Measurements from ENCODE around the gene ALDH4A1.
"Not testable (repeated sequence)": the region's sequence is repeated elsewhere in the genome, so short reads cannot be mapped to it uniquely, and the experiment has no call there.

Gene ALDH4A1

DNA sequence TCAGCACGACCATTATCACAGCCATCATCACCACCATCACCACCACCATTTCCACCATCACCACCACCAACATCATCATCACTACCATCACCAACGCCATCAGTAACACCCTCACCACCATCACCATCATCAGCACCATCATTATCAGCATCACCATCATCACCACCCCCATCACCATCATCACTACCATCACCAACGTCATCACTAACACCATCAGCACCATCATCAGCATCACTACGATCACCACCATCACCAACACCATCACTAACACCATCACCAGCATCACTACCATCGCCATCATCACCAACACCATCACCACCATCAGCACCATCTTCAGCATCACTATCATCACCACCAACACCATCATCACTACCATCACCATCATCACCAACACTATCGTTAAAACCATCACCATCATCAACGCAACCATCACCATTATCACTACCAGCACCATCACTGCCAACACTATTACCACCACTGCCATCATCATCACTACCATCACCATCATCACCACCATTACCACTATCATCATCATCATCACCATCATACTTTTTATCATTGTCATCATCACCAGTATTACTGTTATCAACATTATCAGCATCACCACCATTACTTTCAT lies 44.2 kb downstream of the ALDH4A1 start:
- DNase-seq (ENCODE audit: low spot score) = no peak

DNA sequence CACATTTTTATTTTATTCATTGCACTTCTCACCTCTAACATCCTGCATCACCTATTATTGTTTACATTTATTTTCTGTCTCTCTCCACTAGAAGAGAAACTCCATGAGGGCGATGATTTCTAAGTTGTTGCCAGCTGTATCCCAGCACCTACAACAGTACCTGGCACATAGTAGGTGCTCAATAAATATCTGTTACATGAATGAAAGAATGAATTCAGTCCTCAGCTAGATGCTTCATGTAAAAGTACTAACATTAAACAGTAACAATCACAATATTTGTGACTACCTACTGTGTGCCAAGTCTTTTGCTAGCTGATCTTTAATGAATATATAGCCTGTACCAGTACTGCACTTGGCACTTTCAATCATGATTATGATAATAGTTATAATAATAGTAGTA lies 45.9 kb downstream of the ALDH4A1 start:
- DNase-seq (ENCODE audit: low spot score) = no peak

DNA sequence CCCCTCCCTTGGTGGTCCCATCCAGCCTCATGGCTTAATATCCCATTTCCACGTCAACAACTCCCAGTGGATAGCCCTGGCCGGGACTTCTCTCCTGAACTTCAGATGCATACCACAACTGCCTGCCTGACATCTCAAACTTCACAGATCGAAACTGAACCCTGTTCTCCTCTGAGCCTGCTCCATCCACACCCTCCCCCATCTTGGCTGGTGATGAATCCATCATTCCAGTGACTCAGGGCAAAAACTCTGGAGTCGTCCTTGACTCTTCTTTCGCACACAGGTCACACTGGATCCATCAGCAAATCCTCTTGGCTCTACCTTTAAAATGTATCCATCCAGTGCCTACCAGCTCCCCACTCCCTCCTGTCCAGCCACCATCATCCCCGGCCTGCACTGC lies 46.8 kb downstream of the ALDH4A1 start:
- DNase-seq (ENCODE audit: low spot score) = no peak

DNA sequence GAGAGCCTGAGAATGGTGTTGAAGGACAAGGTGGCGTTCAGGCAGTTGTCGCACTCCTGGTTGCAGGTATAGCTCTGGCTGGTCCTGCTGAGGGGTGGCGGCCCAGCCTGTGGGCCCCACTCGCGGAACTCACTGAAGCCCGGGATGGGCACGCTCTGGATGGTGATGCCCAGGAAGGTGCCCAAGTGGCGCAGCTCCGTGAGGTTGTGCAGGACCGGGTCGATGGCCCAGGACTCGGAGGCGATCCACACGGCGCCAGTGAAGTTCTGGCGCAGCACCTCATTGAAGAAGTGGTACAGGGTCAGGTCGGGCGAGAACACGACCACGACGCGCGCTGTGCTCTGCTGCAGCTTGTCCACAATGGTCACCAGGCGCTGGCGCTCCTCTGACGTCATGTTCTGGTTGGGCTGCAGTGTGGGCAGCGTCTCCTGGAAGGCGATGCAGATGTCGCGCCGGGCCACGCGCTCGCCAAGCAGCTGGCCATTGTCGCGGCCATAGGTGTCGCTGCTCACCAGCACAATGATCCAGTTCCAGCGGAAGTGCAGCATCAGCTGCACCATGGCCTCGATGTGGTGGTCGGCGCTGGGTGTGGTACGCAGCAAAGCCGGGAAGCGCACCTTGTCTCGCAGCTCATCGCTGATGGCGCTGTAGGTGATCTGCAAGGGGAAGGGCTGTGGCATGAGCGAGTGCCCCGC lies 47.9 kb downstream of the ALDH4A1 start:
- DNase-seq (ENCODE audit: low spot score) = no peak

DNA sequence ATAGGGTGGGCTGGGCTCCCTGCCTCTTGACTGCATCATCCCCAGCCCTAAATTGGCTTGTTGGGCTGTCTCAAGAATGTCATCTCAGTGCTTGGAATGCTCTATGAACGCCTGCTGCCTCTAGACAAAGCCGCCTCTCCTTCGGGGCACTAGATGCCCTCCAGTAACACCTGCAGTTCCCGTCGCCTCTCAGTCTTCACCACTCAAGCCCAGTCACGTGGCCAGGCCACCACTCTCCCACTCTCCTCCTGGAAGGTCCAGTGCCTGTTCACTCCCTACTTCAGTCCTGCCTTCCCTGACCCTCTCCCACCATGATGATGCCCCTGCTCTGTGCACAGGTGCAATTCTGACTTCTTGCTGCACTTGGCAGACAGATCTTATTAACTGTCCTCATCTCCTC lies 49.9 kb downstream of the ALDH4A1 start:
- no peak for DNase-seq (ENCODE audit: low spot score)

DNA sequence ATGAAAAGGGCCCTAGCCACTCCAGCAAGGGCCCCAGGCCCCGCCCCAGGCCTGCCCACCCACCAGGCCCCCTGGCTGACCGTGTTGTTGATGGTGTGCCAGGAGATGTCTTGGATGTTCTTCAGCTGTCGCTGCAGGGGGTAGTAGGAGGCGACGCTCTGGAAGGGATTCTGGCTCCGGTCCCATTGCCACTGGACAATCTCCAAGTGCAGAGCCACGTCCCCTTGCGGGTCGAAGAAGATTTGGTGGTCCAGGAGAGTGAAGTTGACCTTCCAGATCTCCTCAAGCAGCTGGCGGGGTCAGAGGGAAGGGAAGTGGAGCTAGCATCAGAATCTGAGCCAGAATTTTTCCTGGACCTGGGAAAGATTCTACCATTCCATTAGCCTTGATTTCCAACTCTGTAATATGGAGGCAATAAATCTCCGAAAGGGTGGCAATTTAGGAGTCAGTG lies 53.1 kb downstream of the ALDH4A1 start:
- no peak for DNase-seq (ENCODE audit: low spot score)

DNA sequence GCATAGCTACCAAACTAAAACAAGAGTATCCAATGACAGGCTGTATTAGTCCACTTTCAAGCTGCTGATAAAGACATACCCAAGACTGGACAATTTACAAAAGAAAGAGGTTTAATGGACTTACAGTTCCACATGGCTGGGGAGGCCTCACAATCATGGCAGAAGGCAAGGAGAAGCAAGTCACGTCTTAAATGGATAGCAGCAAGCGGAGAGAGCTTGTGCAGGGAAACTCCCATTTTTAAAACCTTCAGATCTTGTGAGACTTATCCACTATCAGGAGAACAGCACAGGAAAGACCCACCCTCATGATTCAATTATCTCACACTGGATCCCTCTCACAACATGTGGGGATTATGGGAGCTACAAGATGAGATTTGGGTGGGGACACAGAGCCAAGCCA lies 54.6 kb downstream of the ALDH4A1 start:
- not testable (repeated sequence) for DNase-seq (ENCODE audit: low spot score)

DNA sequence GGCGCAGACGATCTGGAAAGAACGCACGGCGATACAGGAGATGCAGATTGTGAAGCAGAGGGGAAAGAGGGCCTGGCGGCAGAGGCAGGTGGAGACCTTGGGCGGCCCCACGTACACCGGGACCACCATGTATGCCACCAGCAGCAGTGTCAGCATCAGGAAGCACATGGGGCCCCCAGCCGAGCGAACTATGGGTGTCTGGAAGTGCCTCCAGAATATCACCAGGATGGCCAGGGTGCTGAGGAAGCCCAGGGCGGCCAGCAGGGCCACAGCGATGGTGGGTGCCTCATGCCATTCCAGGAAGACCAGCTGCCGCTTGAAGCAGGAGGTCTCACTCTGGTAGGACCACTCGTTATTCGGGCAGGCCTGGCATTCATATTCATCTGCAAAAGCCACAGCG lies 62.2 kb downstream of the ALDH4A1 start:
- DNase-seq (ENCODE audit: low spot score) = no peak

DNA sequence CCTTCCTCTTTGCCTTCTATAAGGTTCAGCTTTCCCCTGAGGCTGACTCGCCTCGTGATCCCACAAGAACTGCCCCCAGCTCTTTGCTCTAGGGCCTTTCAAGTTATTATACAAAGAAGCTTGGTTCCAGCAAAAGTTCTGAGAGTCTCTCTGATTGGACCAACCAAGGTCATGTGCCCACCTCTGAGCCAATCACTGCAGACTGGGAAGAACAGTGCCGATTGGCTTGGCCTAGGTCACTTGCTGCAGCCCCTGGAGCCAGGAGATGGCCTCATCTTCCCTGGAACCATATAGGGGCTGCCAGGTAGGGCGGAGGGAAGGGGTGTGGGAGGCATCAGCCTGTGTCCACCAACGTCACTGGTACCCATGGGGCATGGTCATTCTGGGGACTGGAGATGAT lies 65.7 kb downstream of the ALDH4A1 start:
- DNase-seq (ENCODE audit: low spot score) = no peak

DNA sequence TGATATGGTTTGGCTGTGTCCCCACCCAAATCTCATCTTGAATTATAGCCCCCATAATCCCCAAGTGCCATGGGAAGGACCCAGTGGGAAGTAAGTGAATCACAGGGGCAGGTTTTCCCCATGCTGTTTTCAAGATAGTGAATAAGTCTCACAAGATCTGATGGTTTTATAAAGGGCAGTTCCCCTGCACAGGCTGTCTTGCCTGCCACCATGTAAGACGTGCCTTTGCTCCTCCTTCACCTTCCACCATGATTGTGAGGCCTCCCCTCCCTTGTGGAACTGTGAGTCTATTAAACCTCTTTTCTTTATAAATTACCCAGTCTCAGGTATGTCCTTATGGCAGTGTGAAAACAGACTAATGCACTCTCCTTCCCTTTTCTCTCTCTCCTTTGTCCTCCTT lies 70.0 kb downstream of the ALDH4A1 start:
- not testable (repeated sequence) for DNase-seq (ENCODE audit: low spot score)

DNA sequence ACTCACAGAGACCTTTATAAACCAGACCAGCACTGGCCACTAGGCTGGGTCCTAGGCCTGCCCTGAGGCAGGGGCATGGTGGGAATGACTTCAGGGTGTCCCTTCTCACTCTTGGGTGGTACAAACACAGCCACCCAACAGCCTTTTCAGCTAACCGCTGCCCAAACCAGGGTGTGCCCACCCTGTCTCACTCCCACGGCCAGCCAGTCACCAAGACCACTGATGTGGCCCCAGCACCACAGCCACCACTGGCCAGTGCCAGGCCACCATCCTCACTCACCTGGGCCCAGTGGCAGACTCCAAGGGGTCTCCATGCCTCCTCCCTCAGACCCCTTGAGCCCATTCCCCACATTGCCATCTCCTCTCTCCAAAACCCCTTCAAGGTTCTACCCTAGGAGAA lies 70.7 kb downstream of the ALDH4A1 start:
- no peak for DNase-seq (ENCODE audit: low spot score)

DNA sequence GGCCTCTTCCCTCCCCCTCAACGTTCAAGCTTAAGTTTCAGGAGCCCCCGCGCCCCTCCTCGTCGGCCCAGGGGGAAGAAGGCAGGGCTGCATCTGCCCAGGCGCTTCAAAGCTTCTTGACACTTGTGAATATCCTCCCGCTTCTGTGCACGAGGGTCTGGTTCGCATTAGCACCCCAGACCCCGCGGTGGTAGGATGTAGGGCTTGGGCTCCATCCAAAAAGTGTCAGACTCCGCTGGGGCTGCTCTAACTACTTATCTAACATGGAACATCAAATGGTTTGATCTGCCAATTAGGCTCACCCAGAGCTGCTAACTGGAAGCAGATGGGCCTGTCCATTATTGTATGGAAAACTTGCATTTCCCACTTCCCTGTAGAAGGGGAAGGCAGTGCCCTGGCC lies 71.8 kb downstream of the ALDH4A1 start:
- DNase-seq (ENCODE audit: low spot score) = peak; percentile 76

DNA sequence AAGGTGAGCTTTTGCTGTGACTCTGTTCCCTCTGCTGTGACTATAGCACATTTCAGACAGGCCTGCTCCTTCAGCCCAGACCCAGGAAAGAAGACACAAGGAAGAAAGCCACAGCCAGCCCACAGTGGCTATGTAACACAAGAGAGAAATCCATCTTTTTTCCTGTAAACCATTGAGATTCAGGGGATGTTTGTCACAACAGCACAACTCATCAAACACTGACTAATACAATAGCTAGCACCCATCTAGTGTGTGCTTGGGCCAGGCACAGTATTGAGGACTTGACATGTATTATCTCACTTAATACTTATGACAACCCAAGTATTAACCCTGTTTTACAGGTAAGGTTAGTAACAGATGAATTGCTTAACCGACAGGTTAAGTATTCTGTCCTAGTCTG lies 72.7 kb downstream of the ALDH4A1 start:
- DNase-seq (ENCODE audit: low spot score) = no peak

DNA sequence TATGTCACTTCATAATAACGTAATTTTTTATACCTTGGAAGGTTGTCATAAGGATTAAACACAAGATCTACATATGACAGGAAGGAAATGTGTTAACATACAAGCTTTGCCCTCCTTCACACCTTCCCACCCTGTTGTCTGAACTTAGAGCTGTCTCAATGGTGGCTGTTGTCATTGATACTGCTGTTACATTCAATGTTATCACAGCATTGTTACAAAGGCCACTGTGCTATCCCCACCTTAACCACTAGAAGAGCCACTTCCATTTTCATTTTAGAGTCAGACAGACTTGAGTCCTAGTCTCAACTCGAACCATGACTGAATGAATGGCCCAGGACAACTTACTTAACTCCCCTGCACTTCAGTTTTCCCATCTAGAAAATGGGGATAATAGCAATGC lies 74.1 kb downstream of the ALDH4A1 start:
- DNase-seq (ENCODE audit: low spot score) = no peak

DNA sequence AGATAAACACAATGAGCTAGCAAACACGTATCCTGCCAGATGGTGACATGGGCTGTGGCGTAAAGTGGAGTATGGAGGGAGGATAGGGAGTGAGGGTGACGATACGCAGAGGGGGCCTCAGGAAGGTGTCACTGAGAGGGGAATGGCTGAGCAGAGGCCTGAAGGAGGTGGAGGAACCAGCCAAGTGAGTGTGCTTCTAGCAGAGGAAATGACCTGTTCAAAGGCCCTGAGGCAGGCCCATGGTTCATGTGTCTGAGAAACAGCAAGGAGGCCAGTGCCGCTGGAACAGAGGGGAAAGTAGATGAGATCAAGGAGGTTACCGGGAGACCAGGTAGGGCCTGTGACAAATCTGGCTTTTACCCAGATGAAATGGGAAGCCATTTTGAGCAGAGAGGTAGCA lies 78.9 kb downstream of the ALDH4A1 start:
- DNase-seq (ENCODE audit: low spot score) = no peak

Small RNA genes lying within 50 kb of the gene (small RNA-seq; reads per million reads assigned to genes)
- 0 reads per million in 2 experiments for gene MIR1290
- gene MIR4695 = 0 reads per million in 2 experiments
